Activated CD8-positive, alpha-beta T cell treated with anti-CD3 and anti-CD28 coated beads, Interleukin-2, amount 10 ng/mL, durations not matched to agents 7 days and 5 days (primary cell): Measurements from ENCODE around the gene LTBP2. TPM values are rescaled to one million over a fixed set of nuclear protein-coding genes. Genes with fewer than 3 reads are reported as not detected.

Experiments used
- ATAC-seq: fragments of 150-1000 bp; cut with Tn5 transposase; one replicate; pipeline ENCODE4 v1.10.0; 2021; ENCODE audit warnings: moderate library complexity
- CTCF ChIA-PET: fragments of 350-600 bp; sonication (Branson Sonifier 250); formaldehyde crosslinking; loops from one replicate; lab custom pipeline; 2021; ENCODE audit warnings: antibody characterized with exemption; lab: Charles Lee
- POLR2A ChIA-PET: fragments of 350-600 bp; sonication (Branson Sonifier 250); formaldehyde crosslinking; loops from one replicate; lab custom pipeline; 2021; ENCODE audit warnings: antibody characterized with exemption; lab: Charles Lee
- DNase-seq: peaks from one replicate; pipeline ENCODE4 v3.0.0-alpha.2; 2020
- H3K27ac Mint-ChIP-seq: one replicate; pipeline ENCODE4 v1.8.0; 2021; ENCODE audit warnings: mild to moderate bottlenecking, mixed read lengths
- H3K27me3 Mint-ChIP-seq: one replicate; pipeline ENCODE4 v1.8.0; 2021; ENCODE audit warnings: low read depth, mixed read lengths
- H3K36me3 Mint-ChIP-seq: one replicate; pipeline ENCODE4 v1.8.0; 2021; ENCODE audit warnings: low read depth, mixed read lengths
- H3K4me1 Mint-ChIP-seq: one replicate; pipeline ENCODE4 v1.8.0; 2021; ENCODE audit warnings: low read depth, mixed read lengths
- H3K4me3 Mint-ChIP-seq: one replicate; pipeline ENCODE4 v1.8.0; 2021; ENCODE audit warnings: mild to moderate bottlenecking, mixed read lengths
- H3K9me3 Mint-ChIP-seq: one replicate; pipeline ENCODE4 v1.8.0; 2022; ENCODE audit warnings: mixed read lengths; ENCODE audit not compliant: insufficient read depth
- total RNA-seq, 2 experiments: library from RNA; stranded (reverse); gene quantifications; one replicate each; pipeline ENCODE4 v1.2.3, GENCODE V29; 2021

Gene LTBP2
- total RNA-seq, 2 experiments from 2014 or later: 0.05 to 0.29 TPM

DNA sequence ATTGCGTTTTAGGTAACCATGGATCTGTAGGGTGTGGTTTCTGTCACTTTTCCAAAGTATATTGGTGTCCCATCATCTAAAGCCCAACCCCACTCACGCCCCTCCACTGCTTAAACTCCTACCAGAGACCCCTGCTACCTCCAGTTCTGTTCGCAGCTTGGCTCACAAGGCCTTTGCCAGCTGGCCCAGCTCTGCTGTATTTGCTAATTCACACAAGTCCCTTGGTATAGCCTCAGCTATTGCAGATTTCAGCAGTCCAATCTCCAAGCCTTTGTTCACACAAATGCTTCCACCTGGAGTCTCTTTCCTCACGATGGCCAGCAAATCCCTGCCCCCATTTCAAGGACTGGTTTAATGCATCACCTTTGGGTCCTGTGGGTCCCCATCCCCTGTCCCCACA, 94.3 kb downstream of the LTBP2 start:
- H3K36me3 Mint-ChIP-seq: no peaks in the 10 kb centered on the region
- H3K27me3 Mint-ChIP-seq: peaks cover 38% of the 10 kb centered on the region
- POLR2A ChIA-PET: no interaction called here
- CTCF ChIA-PET: no interaction called here
- no peak overlapping the region for H3K27ac Mint-ChIP-seq
- H3K4me3 Mint-ChIP-seq: no peak overlapping the region
- peaks cover 11% of the 10 kb centered on the region for H3K4me1 Mint-ChIP-seq
- no peaks in the 10 kb centered on the region for H3K9me3 Mint-ChIP-seq
- DNase-seq (no peak), ATAC-seq (no peak)

GRCh38 chr14:74516451-74517160, 95.4 kb downstream of the LTBP2 start:
- ChIA-PET POLR2A (no interaction called here), CTCF (interaction anchor here (1.2 kb wide), 1 partner anchor 15 kb away, joined by 3 read pairs; no protein-coding TSS in a partner anchor)
- ATAC-seq (no peak), DNase-seq (no peak)
- H3K27ac Mint-ChIP-seq: no peak overlapping the region
- peaks cover 11% of the 10 kb centered on the region for H3K4me1 Mint-ChIP-seq
- no peak overlapping the region for H3K4me3 Mint-ChIP-seq
- no peaks in the 10 kb centered on the region for H3K36me3 Mint-ChIP-seq
- no peaks in the 10 kb centered on the region for H3K9me3 Mint-ChIP-seq
- H3K27me3 Mint-ChIP-seq: peaks cover 38% of the 10 kb centered on the region

- Mint-ChIP-seq H3K9me3 (no peaks in the 10 kb centered on the region), H3K4me3 (no peak overlapping the region), H3K4me1 (peaks cover 11% of the 10 kb centered on the region), H3K27ac (no peak overlapping the region), H3K36me3 (no peaks in the 10 kb centered on the region), H3K27me3 (peaks cover 38% of the 10 kb centered on the region)
- ATAC-seq (no peak), DNase-seq (no peak)
- CTCF ChIA-PET: interaction anchor here (1.2 kb wide), 1 partner anchor 14 kb away, joined by 3 read pairs; no protein-coding TSS in a partner anchor
- POLR2A ChIA-PET: no interaction called here
Measured at GRCh38 chr14:74515891-74516412, 96.1 kb downstream of the LTBP2 start.

GRCh38 chr14:74514471-74514941, 97.5 kb downstream of the LTBP2 start:
- POLR2A ChIA-PET: no interaction called here
- Mint-ChIP-seq H3K9me3 (no peaks in the 10 kb centered on the region), H3K4me3 (no peak overlapping the region), H3K27ac (no peak overlapping the region), H3K27me3 (peaks cover 38% of the 10 kb centered on the region), H3K36me3 (no peaks in the 10 kb centered on the region), H3K4me1 (peaks cover 11% of the 10 kb centered on the region)
- peak; percentile 33 for ATAC-seq
- peak; percentile 29 for DNase-seq
- CTCF ChIA-PET: interaction anchor here (1.3 kb wide), 1 partner anchor 12 kb away, joined by 3 read pairs; no protein-coding TSS in a partner anchor

DNA sequence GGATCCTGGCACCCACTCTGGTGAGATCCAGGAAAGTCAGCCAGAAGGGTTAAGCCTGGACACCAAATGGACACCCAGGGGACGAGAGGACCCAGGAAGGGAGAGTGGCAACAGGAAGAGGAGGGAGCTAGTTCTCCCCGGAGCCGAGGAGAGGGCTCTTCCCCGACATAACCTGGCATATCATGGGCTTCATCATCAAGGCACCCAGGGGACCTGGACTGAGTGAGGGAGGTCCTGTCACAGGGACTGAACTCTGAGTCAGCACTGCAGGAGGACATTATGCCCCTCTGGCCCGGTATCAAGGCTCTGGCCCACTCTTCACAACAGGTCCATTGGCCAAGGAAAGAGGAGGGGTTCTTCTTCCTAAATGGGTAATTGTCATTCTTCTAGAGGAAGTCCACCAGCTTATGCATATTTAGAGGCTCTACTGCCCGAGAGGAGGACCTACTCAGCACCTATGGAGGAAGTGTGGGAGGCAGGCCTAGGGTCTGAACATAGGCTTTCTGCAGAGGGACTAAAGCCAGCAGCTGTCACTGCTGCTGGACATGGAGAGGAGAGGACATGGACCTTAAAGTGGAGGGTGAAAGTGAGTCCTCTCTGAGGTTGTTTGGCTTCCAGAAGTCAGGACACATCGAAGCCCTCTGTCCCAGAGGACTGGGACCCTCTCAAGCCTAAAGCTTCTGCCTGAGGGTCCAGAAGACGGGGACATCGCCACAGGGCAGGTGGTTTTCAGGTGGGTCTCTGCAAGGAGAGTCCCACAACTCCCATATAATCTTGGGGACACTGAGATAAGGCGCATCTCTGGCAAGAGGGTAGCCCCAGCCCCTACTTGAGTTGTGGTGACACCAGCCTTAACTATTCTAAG, 99.8 kb downstream of the LTBP2 start:
- H3K27me3 Mint-ChIP-seq: peaks cover 23% of the 10 kb centered on the region
- CTCF ChIA-PET: no interaction called here
- ATAC-seq: no peak
- POLR2A ChIA-PET: no interaction called here
- no peaks in the 10 kb centered on the region for H3K9me3 Mint-ChIP-seq
- no peak overlapping the region for H3K4me3 Mint-ChIP-seq
- peaks cover 11% of the 10 kb centered on the region for H3K4me1 Mint-ChIP-seq
- H3K27ac Mint-ChIP-seq: no peak overlapping the region
- H3K36me3 Mint-ChIP-seq: no peaks in the 10 kb centered on the region
- no peak for DNase-seq

DNA sequence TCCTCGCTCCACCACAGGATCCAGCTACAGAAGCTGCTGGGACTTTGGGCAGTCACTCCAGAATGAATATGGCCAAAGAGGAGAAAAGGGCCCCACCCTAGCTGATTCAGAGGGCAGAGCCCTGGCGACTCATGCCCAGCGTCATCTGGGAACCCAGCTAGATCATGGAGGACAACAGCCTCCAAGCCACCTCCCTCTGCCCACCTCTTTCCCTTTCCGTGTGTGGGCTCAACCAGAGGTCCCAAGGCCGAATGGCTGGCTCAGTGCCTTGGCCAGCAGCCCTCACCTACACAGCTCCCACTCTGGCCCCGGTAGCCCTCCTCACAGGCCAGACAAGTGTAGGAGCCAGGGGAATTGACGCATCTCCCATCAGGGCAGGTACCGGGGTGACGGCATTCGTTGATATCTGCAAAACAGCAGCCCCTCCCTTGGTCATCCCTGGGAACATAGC, 101.1 kb downstream of the LTBP2 start:
- ChIA-PET POLR2A (no interaction called here), CTCF (no interaction called here)
- no peak overlapping the region for H3K4me3 Mint-ChIP-seq
- ATAC-seq (no peak), DNase-seq (no peak)
- H3K9me3 Mint-ChIP-seq: no peaks in the 10 kb centered on the region
- H3K4me1 Mint-ChIP-seq: peaks cover 11% of the 10 kb centered on the region
- H3K36me3 Mint-ChIP-seq: no peaks in the 10 kb centered on the region
- H3K27me3 Mint-ChIP-seq: peaks cover 17% of the 10 kb centered on the region
- no peak overlapping the region for H3K27ac Mint-ChIP-seq

- Mint-ChIP-seq H3K27ac (no peak overlapping the region), H3K4me1 (peaks cover 11% of the 10 kb centered on the region), H3K9me3 (no peaks in the 10 kb centered on the region), H3K36me3 (no peaks in the 10 kb centered on the region), H3K4me3 (no peak overlapping the region), H3K27me3 (peaks cover 12% of the 10 kb centered on the region)
- CTCF ChIA-PET: no interaction called here
- no peak for ATAC-seq
- POLR2A ChIA-PET: no interaction called here
- DNase-seq: no peak
Measured at GRCh38 chr14:74510223-74510931, 101.7 kb downstream of the LTBP2 start.

GRCh38 chr14:74509587-74510222, 102.3 kb downstream of the LTBP2 start:
- Mint-ChIP-seq H3K4me3 (no peak overlapping the region), H3K27me3 (peaks cover 9% of the 10 kb centered on the region), H3K36me3 (no peaks in the 10 kb centered on the region), H3K9me3 (no peaks in the 10 kb centered on the region), H3K4me1 (peaks cover 8% of the 10 kb centered on the region), H3K27ac (no peak overlapping the region)
- no peak for DNase-seq
- ChIA-PET CTCF (no interaction called here), POLR2A (no interaction called here)
- ATAC-seq: no peak

DNA sequence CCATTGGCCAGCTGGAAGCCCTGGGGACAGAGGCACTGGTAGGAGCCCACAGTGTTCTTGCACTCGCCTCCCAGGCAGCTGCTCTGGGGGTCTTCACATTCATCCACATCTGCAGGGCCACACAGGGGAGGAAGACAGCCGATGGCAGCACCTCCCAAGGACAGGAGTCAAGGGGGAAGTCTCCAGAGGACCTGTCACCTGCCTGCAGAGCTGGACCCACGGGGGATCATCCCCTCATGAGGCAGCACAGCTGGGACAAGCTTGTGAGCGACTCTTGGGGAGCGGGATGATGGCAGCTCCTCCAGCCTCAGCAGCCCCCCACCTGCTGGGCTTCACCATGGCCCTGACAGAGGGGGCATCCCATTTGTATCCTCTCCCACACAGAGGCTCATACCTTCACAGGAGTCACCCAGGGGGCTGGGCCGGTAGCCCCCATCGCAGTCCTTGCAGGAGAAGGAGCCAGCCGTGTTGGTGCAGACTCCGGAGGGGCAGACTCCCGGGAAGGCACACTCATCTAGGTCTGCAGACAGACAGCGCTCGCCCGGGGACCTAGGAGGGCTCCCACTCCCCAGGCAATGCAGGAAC, 103.1 kb downstream of the LTBP2 start:
- no peak overlapping the region for H3K4me3 Mint-ChIP-seq
- no peaks in the 10 kb centered on the region for H3K9me3 Mint-ChIP-seq
- POLR2A ChIA-PET: no interaction called here

DNA sequence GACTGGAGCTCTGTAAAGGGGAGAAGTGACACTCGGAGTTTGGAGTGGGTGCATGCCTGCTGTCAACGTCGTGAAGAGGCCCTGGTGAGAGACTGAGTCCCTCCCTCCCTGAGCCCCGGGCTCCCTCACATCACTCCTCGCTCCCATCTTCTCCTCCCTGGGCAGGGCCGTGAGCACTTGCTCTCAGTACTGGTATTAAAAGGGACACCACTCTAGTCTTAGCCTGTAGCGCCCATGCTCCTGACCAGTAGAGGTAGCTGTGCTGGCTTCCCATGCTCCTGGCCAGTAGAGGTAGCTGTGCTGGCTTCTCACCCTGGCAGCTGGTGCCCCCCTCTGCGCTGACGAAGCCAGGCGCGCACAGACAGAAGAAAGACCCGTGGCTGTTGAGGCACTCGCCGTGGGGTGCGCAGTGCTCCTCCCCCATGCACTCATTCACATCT, 103.7 kb downstream of the LTBP2 start:
- DNase-seq (no peak), ATAC-seq (no peak)
- H3K4me3 Mint-ChIP-seq: no peak overlapping the region
- no peak overlapping the region for H3K27ac Mint-ChIP-seq
- ChIA-PET CTCF (interaction anchor here (1.8 kb wide), 1 partner anchor 15 kb away, joined by 5 read pairs; the partner anchor contains the start of genes ISCA2 and NPC2), POLR2A (no interaction called here)
- no peaks in the 10 kb centered on the region for H3K9me3 Mint-ChIP-seq
- H3K36me3 Mint-ChIP-seq: no peaks in the 10 kb centered on the region
- H3K4me1 Mint-ChIP-seq: no peaks in the 10 kb centered on the region
- no peaks in the 10 kb centered on the region for H3K27me3 Mint-ChIP-seq

More for the DNA sequence above, 103.1 kb downstream of the LTBP2 start:
- H3K27me3 Mint-ChIP-seq: peaks cover 3% of the 10 kb centered on the region
- DNase-seq: no peak
- CTCF ChIA-PET: no interaction called here
- no peak overlapping the region for H3K27ac Mint-ChIP-seq
- H3K36me3 Mint-ChIP-seq: no peaks in the 10 kb centered on the region
- H3K4me1 Mint-ChIP-seq: peaks cover 2% of the 10 kb centered on the region
- no peak for ATAC-seq

- ATAC-seq (no peak), DNase-seq (no peak)
- ChIA-PET CTCF (interaction anchor here (1.8 kb wide), 1 partner anchor 15 kb away, joined by 5 read pairs; the partner anchor contains the start of genes ISCA2 and NPC2), POLR2A (no interaction called here)
- H3K27me3 Mint-ChIP-seq: no peaks in the 10 kb centered on the region
- H3K4me3 Mint-ChIP-seq: no peak overlapping the region
- H3K4me1 Mint-ChIP-seq: no peaks in the 10 kb centered on the region
- no peaks in the 10 kb centered on the region for H3K9me3 Mint-ChIP-seq
- no peak overlapping the region for H3K27ac Mint-ChIP-seq
- H3K36me3 Mint-ChIP-seq: no peaks in the 10 kb centered on the region
Measured at GRCh38 chr14:74507840-74508239, 104.2 kb downstream of the LTBP2 start.
